SK-N-SH (cell line): Measurements from ENCODE around the gene SPRING1. TPM values are rescaled to one million over a fixed set of nuclear protein-coding genes. Genes with fewer than 3 reads are reported as not detected.

ENCODE experiments used
- CTCF ChIA-PET: fragments of 300-600, 350-600 bp; formaldehyde crosslinking; extraction: SDS; loops from one replicate; lab custom pipeline; 2021; lab: Yijun Ruan, JAX
- POLR2A ChIA-PET: fragments of 350-600 bp; sonication (Branson Sonifier 250); formaldehyde crosslinking; extraction: SDS; loops from one replicate; lab custom pipeline; 2020; ENCODE audit warnings: antibody characterized with exemption, inconsistent platforms; lab: Yijun Ruan, JAX
- DNase-seq: peaks from one replicate; pipeline ENCODE4 v3.0.0; 2012
- H2AFZ ChIP-seq: fragments of 200-600 bp; sonication (generic); 2 replicates; pipeline ENCODE4 v1.8.1; 2016; ENCODE audit warnings: antibody characterized with exemption, mild to moderate bottlenecking, low read depth
- H3F3A ChIP-seq: fragments of 200-600 bp; sonication (generic); replicated peaks from 2 replicates; pipeline ENCODE3; 2016; ENCODE audit warnings: antibody characterized with exemption, mild to moderate bottlenecking; ENCODE audit not compliant: insufficient read depth
- H3K27ac ChIP-seq, 2 experiments: fragments of 200-500 bp in 1 of 2; fragments of 200-600 bp in 1 of 2; sonication (Bioruptor generic) in 1 of 2; sonication (generic), shearing (Covaris generic) in 1 of 2; 2 replicates each; pipeline versions ENCODE4 v1.5.1 to v1.6.1; 2014 to 2016; ENCODE audit warnings: low read depth in 2 of 2, inconsistent platforms in 1 of 2, low read length in 1 of 2, mild to moderate bottlenecking in 1 of 2, mixed read lengths in 1 of 2
- H3K27me3 ChIP-seq: fragments of 200-600 bp; sonication (generic), shearing (Covaris generic); 2 replicates; pipeline ENCODE4 v1.6.1; 2016; ENCODE audit warnings: mixed run types; ENCODE audit not compliant: insufficient read depth
- H3K36me3 ChIP-seq, 2 experiments: fragments of 200-500 bp in 1 of 2; fragments of 200-600 bp in 1 of 2; sonication (Bioruptor generic) in 1 of 2; sonication (generic) in 1 of 2; replicated peaks in 1 of 2; 2 replicates each; pipeline versions ENCODE3 to v1.5.1; 2014 to 2016; ENCODE audit warnings: low read length in 1 of 2, mild to moderate bottlenecking in 1 of 2; ENCODE audit not compliant: insufficient read depth in 2 of 2, control insufficient read depth in 1 of 2
- H3K4me1 ChIP-seq, 2 experiments: fragments of 200-500 bp in 1 of 2; fragments of 200-600 bp in 1 of 2; sonication (Bioruptor generic) in 1 of 2; sonication (generic), shearing (Covaris generic) in 1 of 2; 2 replicates each; pipeline versions ENCODE4 v1.5.1 to v1.6.1; 2014 to 2016; ENCODE audit warnings: low read depth in 1 of 2, low read length in 1 of 2, mixed run types in 1 of 2; ENCODE audit not compliant: insufficient read depth in 2 of 2, control insufficient read depth in 1 of 2
- H3K4me2 ChIP-seq: fragments of 200-600 bp; sonication (generic), shearing (Covaris generic); 2 replicates; pipeline ENCODE4 v1.6.1; 2017; ENCODE audit warnings: mixed run types
- H3K4me3 ChIP-seq, 2 experiments: fragments of 200-500 bp in 1 of 2; fragments of 200-600 bp in 1 of 2; sonication (Bioruptor generic) in 1 of 2; sonication (generic), shearing (Covaris generic) in 1 of 2; 2 replicates each; pipeline versions ENCODE4 v1.5.1 to v1.8.1; 2014 to 2016; ENCODE audit warnings: low read depth in 2 of 2, inconsistent platforms in 1 of 2, low read length in 1 of 2, mild to moderate bottlenecking in 1 of 2, mixed read lengths in 1 of 2, moderate library complexity in 1 of 2
- H3K79me2 ChIP-seq: fragments of 200-600 bp; sonication (generic); 2 replicates; pipeline ENCODE4 v1.8.1; 2017; ENCODE audit warnings: mild to moderate bottlenecking; ENCODE audit not compliant: insufficient read depth
- H3K9ac ChIP-seq: fragments of 200-600 bp; sonication (generic); 2 replicates; pipeline ENCODE4 v1.6.1; 2017; ENCODE audit warnings: mixed run types
- H3K9me2 ChIP-seq: fragments of 200-600 bp; sonication (generic); 2 replicates; pipeline ENCODE4 v1.6.1; 2017; ENCODE audit warnings: mixed run types
- H3K9me3 ChIP-seq: fragments of 200-600 bp; sonication (generic); 2 replicates; pipeline ENCODE4 v1.6.1; 2017; ENCODE audit warnings: mixed run types, mild to moderate bottlenecking, moderate library complexity
- H4K20me1 ChIP-seq: fragments of 200-600 bp; sonication (generic); 2 replicates; pipeline ENCODE4 v1.6.1; 2017; ENCODE audit warnings: mild to moderate bottlenecking, mixed run types; ENCODE audit not compliant: insufficient read depth
- CHD2 ChIP-seq: fragments of 150-350 bp; IDR thresholded peaks from 2 replicates; pipeline ENCODE4 v1.6.1; 2018; ENCODE audit warnings: low read length; ENCODE audit not compliant: partially characterized antibody
- ELF1 ChIP-seq: IDR thresholded peaks from 2 replicates; pipeline ENCODE4 v1.4.0; 2012
- EP300 ChIP-seq, 2 experiments: IDR thresholded peaks; 2 replicates each; pipeline versions ENCODE4 v1.4.0 to v1.6.1; 2012; ENCODE audit warnings: borderline replicate concordance in 1 of 2, low read depth in 1 of 2, low read length in 1 of 2
- FOSL2 ChIP-seq: IDR thresholded peaks from 2 replicates; pipeline ENCODE4 v1.4.0; 2012; ENCODE audit warnings: low read depth, mild to moderate bottlenecking, moderate library complexity, borderline replicate concordance
- GATA2 ChIP-seq: sonication (generic); formaldehyde crosslinking; IDR thresholded peaks from 2 replicates; pipeline ENCODE4 v1.5.0; 2020; ENCODE audit warnings: mild to moderate bottlenecking, missing genetic modification reagents
- MEF2A ChIP-seq: IDR thresholded peaks from 2 replicates; pipeline ENCODE4 v1.4.0; 2012; ENCODE audit warnings: low read depth, borderline replicate concordance
- MXI1 ChIP-seq: IDR thresholded peaks from 2 replicates; pipeline ENCODE4 v1.6.1; 2012; ENCODE audit warnings: mild to moderate bottlenecking, low read depth, low read length, improper control_type of control experiment
- NRF1 ChIP-seq: IDR thresholded peaks from 2 replicates; pipeline ENCODE4 v1.6.1; 2012; ENCODE audit warnings: low read depth, mild to moderate bottlenecking, low read length
- POLR2AphosphoS5 ChIP-seq: IDR thresholded peaks from 2 replicates; pipeline ENCODE4 v1.6.1; 2012; ENCODE audit warnings: low read depth, low read length
- RAD21 ChIP-seq: IDR thresholded peaks from 2 replicates; pipeline ENCODE4 v1.6.1; 2012; ENCODE audit warnings: mild to moderate bottlenecking, low read length
- REST ChIP-seq: IDR thresholded peaks from 2 replicates; pipeline ENCODE4 v1.6.1; 2012; ENCODE audit warnings: mild to moderate bottlenecking, low read depth, low read length, moderate library complexity
- RXRA ChIP-seq: IDR thresholded peaks from 2 replicates; pipeline ENCODE4 v1.4.0; 2012; ENCODE audit warnings: low read depth, mild to moderate bottlenecking, borderline replicate concordance
- SIN3A ChIP-seq: IDR thresholded peaks from 2 replicates; pipeline ENCODE4 v1.6.1; 2012; ENCODE audit warnings: low read depth, mild to moderate bottlenecking, low read length, moderate library complexity, borderline replicate concordance
- TCF12 ChIP-seq: IDR thresholded peaks from 2 replicates; pipeline ENCODE4 v1.4.0; 2012
- TEAD4 ChIP-seq: IDR thresholded peaks from 2 replicates; pipeline ENCODE4 v1.4.0; 2012; ENCODE audit warnings: mild to moderate bottlenecking, borderline replicate concordance; ENCODE audit not compliant: insufficient read depth
- YY1 ChIP-seq: IDR thresholded peaks from 2 replicates; pipeline ENCODE4 v1.4.0; 2012; ENCODE audit warnings: low read depth, mild to moderate bottlenecking
- WGBS: methylation state at CpG from one replicate; pipeline ENCODE4 v1.1.6; 2017; ENCODE audit warnings: low lambda C conversion rate; 5-methylcytosine and 5-hydroxymethylcytosine counted together
- polyA plus RNA-seq, 3 experiments: library from polyadenylated mRNA; depleted of rRNA; stranded (reverse); fragments of >200 nt; gene quantifications; 2 replicates each; pipeline ENCODE4 v1.2.3, GENCODE V29; 2012
- TF ChIP-seq, protein P1 (sequence below): IDR thresholded peaks from 2 replicates; pipeline ENCODE4 v1.4.0; 2012; ENCODE audit warnings: low read depth
- TF ChIP-seq, protein P2 (sequence below): IDR thresholded peaks from 2 replicates; pipeline ENCODE4; 2012

The SPRING1 gene
- polyA plus RNA-seq, 1 of the 3 experiments (the other 2 are of a cell fraction): 10.9 TPM

GRCh38 chr12:116701432-116701831, 36.4 kb downstream of the SPRING1 start:
- ChIA-PET CTCF (interaction anchor here (0.9 to 7.6 kb wide), 6 partner anchors 8 to 513 kb away, joined by 3 to 48 read pairs (median 4); no protein-coding TSS in a partner anchor), POLR2A (no interaction called here)
- Histone ChIP-seq H4K20me1 (no peaks in the 10 kb centered on the region), H3K27ac (no peak overlapping the region), H3K9me3 (no peaks in the 10 kb centered on the region), H3K36me3 (no peaks in the 10 kb centered on the region), H3K9me2 (no peaks in the 10 kb centered on the region), H3K79me2 (no peaks in the 10 kb centered on the region), H3K4me1 (peaks cover 0 to 6% of the 10 kb centered on the region in 2 experiments; a peak in 1 of 4 replicates), H3K4me2 (no peak overlapping the region), H3F3A (no peaks in the 10 kb centered on the region), H3K9ac (no peak overlapping the region), H3K4me3 (no peak overlapping the region), H3K27me3 (no peaks in the 10 kb centered on the region), H2AFZ (no peak overlapping the region)
- TF ChIP-seq TEAD4 (no peak), YY1 (no peak), POLR2AphosphoS5 (no peak)
- DNase-seq: no peak
- 91% methylated on average over 4 of the region's 4 CpGs for WGBS

GRCh38 chr12:116700066-116700465, 37.8 kb downstream of the SPRING1 start:
- ChIA-PET CTCF (interaction anchor here (2.4 to 7.6 kb wide), 2 partner anchors 9 to 420 kb away, joined by 11 to 48 read pairs; no protein-coding TSS in a partner anchor), POLR2A (no interaction called here)
- H3K4me2 ChIP-seq: no peak overlapping the region
- no peaks in the 10 kb centered on the region for H3K9me2 ChIP-seq
- no peak overlapping the region for H2AFZ ChIP-seq
- H3K27me3 ChIP-seq: no peaks in the 10 kb centered on the region; the same call in 1 of the 2 replicates
- DNase-seq: no peak
- no peak overlapping the region for H3K9ac ChIP-seq
- no peak overlapping the region for H3K4me3 ChIP-seq
- H4K20me1 ChIP-seq: no peaks in the 10 kb centered on the region
- TF ChIP-seq SIN3A: no peak
- TF ChIP-seq, protein P1, sequence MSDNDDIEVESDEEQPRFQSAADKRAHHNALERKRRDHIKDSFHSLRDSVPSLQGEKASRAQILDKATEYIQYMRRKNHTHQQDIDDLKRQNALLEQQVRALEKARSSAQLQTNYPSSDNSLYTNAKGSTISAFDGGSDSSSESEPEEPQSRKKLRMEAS: no peak
- no peak for TF ChIP-seq CHD2
- TF ChIP-seq RAD21: no peak
- TF ChIP-seq MXI1: no peak
- TF ChIP-seq GATA2: no peak
- TF ChIP-seq, protein P2, sequence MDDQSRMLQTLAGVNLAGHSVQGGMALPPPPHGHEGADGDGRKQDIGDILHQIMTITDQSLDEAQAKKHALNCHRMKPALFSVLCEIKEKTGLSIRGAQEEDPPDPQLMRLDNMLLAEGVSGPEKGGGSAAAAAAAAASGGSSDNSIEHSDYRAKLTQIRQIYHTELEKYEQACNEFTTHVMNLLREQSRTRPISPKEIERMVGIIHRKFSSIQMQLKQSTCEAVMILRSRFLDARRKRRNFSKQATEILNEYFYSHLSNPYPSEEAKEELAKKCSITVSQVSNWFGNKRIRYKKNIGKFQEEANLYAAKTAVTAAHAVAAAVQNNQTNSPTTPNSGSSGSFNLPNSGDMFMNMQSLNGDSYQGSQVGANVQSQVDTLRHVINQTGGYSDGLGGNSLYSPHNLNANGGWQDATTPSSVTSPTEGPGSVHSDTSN: no peak
- TF ChIP-seq EP300 (IDR thresholded peaks at IDR 0.05; ENCODE audit: borderline replicate concordance in 1 of 2, low read depth in 1 of 2, low read length in 1 of 2): no peak
- no peak for TF ChIP-seq MEF2A
- no peak for TF ChIP-seq FOSL2
- no peak for TF ChIP-seq ELF1
- no peak for TF ChIP-seq RXRA
- TF ChIP-seq POLR2AphosphoS5: no peak
- no peak for TF ChIP-seq TCF12
- TF ChIP-seq NRF1: no peak
- TF ChIP-seq REST: no peak
- H3F3A ChIP-seq: no peaks in the 10 kb centered on the region
- H3K79me2 ChIP-seq: no peaks in the 10 kb centered on the region
- H3K27ac ChIP-seq: no peak overlapping the region
- peaks cover 0 to 6% of the 10 kb centered on the region in 2 experiments; a peak in 1 of 4 replicates for H3K4me1 ChIP-seq
- no peaks in the 10 kb centered on the region for H3K36me3 ChIP-seq
- no peaks in the 10 kb centered on the region for H3K9me3 ChIP-seq
- WGBS: 82% methylated on average over 5 of the region's 6 CpGs
